Activated CD8-positive, alpha-beta T cell treated with anti-CD3 and anti-CD28 coated beads, Interleukin-2, amount 10 ng/mL, durations not matched to agents 7 days and 5 days (primary cell): Measurements from ENCODE around the gene ZNF638. TPM values are rescaled to one million over a fixed set of nuclear protein-coding genes. Genes with fewer than 3 reads are reported as not detected.
A peak's percentile ranks its signal among the peaks of the same experiment; 100 is the strongest.

ENCODE experiments used
- ATAC-seq: fragments of 150-1000 bp; cut with Tn5 transposase; one replicate; pipeline ENCODE4 v1.10.0; 2021; ENCODE audit warnings: moderate library complexity
- CTCF ChIA-PET: fragments of 350-600 bp; sonication (Branson Sonifier 250); formaldehyde crosslinking; loops from one replicate; lab custom pipeline; 2021; ENCODE audit warnings: antibody characterized with exemption; lab: Charles Lee
- POLR2A ChIA-PET: fragments of 350-600 bp; sonication (Branson Sonifier 250); formaldehyde crosslinking; loops from one replicate; lab custom pipeline; 2021; ENCODE audit warnings: antibody characterized with exemption; lab: Charles Lee
- DNase-seq: peaks from one replicate; pipeline ENCODE4 v3.0.0-alpha.2; 2020
- H3K27ac Mint-ChIP-seq: one replicate; pipeline ENCODE4 v1.8.0; 2021; ENCODE audit warnings: mild to moderate bottlenecking, mixed read lengths
- H3K27me3 Mint-ChIP-seq: one replicate; pipeline ENCODE4 v1.8.0; 2021; ENCODE audit warnings: low read depth, mixed read lengths
- H3K36me3 Mint-ChIP-seq: one replicate; pipeline ENCODE4 v1.8.0; 2021; ENCODE audit warnings: low read depth, mixed read lengths
- H3K4me1 Mint-ChIP-seq: one replicate; pipeline ENCODE4 v1.8.0; 2021; ENCODE audit warnings: low read depth, mixed read lengths
- H3K4me3 Mint-ChIP-seq: one replicate; pipeline ENCODE4 v1.8.0; 2021; ENCODE audit warnings: mild to moderate bottlenecking, mixed read lengths
- H3K9me3 Mint-ChIP-seq: one replicate; pipeline ENCODE4 v1.8.0; 2022; ENCODE audit warnings: mixed read lengths; ENCODE audit not compliant: insufficient read depth
- total RNA-seq, 2 experiments: library from RNA; stranded (reverse); gene quantifications; one replicate each; pipeline ENCODE4 v1.2.3, GENCODE V29; 2021

ZNF638 gene, protein sequence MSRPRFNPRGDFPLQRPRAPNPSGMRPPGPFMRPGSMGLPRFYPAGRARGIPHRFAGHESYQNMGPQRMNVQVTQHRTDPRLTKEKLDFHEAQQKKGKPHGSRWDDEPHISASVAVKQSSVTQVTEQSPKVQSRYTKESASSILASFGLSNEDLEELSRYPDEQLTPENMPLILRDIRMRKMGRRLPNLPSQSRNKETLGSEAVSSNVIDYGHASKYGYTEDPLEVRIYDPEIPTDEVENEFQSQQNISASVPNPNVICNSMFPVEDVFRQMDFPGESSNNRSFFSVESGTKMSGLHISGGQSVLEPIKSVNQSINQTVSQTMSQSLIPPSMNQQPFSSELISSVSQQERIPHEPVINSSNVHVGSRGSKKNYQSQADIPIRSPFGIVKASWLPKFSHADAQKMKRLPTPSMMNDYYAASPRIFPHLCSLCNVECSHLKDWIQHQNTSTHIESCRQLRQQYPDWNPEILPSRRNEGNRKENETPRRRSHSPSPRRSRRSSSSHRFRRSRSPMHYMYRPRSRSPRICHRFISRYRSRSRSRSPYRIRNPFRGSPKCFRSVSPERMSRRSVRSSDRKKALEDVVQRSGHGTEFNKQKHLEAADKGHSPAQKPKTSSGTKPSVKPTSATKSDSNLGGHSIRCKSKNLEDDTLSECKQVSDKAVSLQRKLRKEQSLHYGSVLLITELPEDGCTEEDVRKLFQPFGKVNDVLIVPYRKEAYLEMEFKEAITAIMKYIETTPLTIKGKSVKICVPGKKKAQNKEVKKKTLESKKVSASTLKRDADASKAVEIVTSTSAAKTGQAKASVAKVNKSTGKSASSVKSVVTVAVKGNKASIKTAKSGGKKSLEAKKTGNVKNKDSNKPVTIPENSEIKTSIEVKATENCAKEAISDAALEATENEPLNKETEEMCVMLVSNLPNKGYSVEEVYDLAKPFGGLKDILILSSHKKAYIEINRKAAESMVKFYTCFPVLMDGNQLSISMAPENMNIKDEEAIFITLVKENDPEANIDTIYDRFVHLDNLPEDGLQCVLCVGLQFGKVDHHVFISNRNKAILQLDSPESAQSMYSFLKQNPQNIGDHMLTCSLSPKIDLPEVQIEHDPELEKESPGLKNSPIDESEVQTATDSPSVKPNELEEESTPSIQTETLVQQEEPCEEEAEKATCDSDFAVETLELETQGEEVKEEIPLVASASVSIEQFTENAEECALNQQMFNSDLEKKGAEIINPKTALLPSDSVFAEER (N-terminal part only)
- 10 to 100 TPM; 69.7 to 74.0 TPM for total RNA-seq

DNA sequence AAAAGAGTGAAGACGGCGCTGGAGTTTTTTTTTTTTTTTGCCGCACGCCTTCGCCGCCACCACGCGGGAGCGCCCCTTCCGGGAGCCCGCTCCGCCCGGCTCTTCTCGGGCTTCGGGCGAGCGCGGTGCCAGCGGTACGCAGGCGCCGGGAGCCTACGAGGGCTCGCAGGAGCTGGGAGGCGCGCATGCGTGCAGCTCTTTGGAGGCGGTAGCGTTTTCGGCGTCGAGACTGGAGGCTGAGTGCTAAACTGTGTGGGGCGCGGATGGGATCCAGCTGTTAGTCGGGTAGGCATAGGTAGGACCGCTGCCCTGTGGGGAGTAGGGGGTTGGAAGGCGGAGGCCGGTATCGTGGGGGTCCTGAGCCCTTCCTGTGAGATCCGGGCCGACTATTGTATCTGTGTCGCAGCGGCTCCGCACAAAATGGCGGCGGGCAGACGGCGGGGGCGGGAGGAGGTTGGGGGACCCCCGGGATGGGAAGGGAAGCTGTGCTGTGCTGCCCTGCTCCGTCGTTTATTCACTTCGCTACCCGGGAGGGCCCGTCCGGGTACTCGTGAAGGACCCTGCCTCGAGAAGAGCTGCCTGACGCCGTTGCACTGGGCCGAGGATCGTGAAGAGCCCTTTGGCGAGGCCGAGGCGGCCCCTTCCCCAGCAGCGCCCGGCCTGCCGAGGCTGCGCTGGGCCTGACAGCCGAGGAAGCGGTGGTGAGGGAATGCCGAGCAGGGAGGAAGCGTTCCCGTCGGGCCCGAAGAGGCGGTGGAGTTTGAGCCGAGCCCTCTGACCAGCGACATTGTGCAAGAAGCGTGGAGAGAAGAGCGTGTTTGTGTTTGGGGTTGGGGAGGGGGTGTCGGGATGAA is at the start of gene ZNF638:
Gene ZNF638 (plus strand): TSS at position 202 of the 854 bp plus-strand sequence. CDS start 17,173 bp downstream, outside the sequence.
- ChIA-PET POLR2A (interaction anchor here (0.6 to 2.0 kb wide), 11 partner anchors 9 to 1038 kb away, joined by 3 to 11 read pairs (median 3); partner anchors contain the start of genes MPHOSPH10, PAIP2B and SNRPG), CTCF (interaction anchor here (0.6 to 5.3 kb wide), 41 partner anchors 9 to 330 kb away, joined by 3 to 45 read pairs (median 4); partner anchors contain the start of genes NAGK and PAIP2B)
- ATAC-seq: peak; percentile 99
- Mint-ChIP-seq H3K27ac (peak within 1 kb of the TSS; percentile 100), H3K27me3 (peaks cover 5% of the 10 kb centered on the region), H3K4me1 (peaks cover 25% of the 10 kb centered on the region), H3K4me3 (peak within 1 kb of the TSS; percentile 96), H3K9me3 (no peaks in the 10 kb centered on the region), H3K36me3 (peaks cover 27% of the 10 kb centered on the region)
- DNase-seq: peak; percentile 93

DNA sequence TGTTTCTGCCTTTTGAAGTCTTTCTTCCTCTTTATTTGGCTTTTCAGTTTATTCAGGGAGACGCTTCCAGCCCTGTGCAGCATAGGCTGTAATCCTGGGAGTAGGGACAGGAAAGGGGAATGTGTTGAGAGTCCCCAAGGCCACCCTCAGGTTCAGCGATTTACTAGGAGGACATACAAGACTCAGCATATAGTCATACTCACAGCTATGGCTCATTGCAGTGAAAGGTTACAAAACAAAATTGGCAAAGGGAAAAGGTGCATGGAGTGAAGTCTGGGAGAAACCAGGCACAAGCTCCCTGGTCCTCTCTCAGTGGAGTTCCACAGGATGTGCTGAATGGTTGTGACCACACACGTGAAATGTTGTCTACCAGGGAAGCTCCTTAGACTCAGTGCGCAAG is 49.6 kb upstream of the ZNF638 start:
- Mint-ChIP-seq H3K9me3 (no peaks in the 10 kb centered on the region), H3K27me3 (peaks cover 48% of the 10 kb centered on the region), H3K4me1 (peaks cover 11% of the 10 kb centered on the region), H3K4me3 (no peak overlapping the region), H3K27ac (no peak overlapping the region), H3K36me3 (no peaks in the 10 kb centered on the region)
- ChIA-PET CTCF (interaction anchor here (1.2 kb wide), 1 partner anchor 18 kb away, joined by 10 read pairs; no protein-coding TSS in a partner anchor), POLR2A (no interaction called here)
- ATAC-seq (no peak), DNase-seq (no peak)

GRCh38 chr2:71282493-71282892 is 49.1 kb upstream of the ZNF638 start:
- DNase-seq: no peak
- ChIA-PET POLR2A (no interaction called here), CTCF (interaction anchor here (1.2 to 1.4 kb wide), 2 partner anchors 17 to 183 kb away, joined by 3 to 10 read pairs; no protein-coding TSS in a partner anchor)
- no peak overlapping the region for H3K27ac Mint-ChIP-seq
- no peaks in the 10 kb centered on the region for H3K36me3 Mint-ChIP-seq
- no peak overlapping the region for H3K4me3 Mint-ChIP-seq
- peaks cover 6% of the 10 kb centered on the region for H3K4me1 Mint-ChIP-seq
- no peak for ATAC-seq
- no peaks in the 10 kb centered on the region for H3K9me3 Mint-ChIP-seq
- peaks cover 47% of the 10 kb centered on the region for H3K27me3 Mint-ChIP-seq

GRCh38 chr2:71283131-71283530 is 48.5 kb upstream of the ZNF638 start:
- no peak overlapping the region for H3K4me3 Mint-ChIP-seq
- CTCF ChIA-PET: interaction anchor here (1.4 kb wide), 1 partner anchor 183 kb away, joined by 3 read pairs; no protein-coding TSS in a partner anchor
- no peak for ATAC-seq
- POLR2A ChIA-PET: interaction anchor here (0.6 kb wide), 1 partner anchor 336 kb away, joined by 3 read pairs; no protein-coding TSS in a partner anchor
- no peak overlapping the region for H3K27ac Mint-ChIP-seq
- H3K9me3 Mint-ChIP-seq: no peaks in the 10 kb centered on the region
- DNase-seq: no peak
- H3K36me3 Mint-ChIP-seq: no peaks in the 10 kb centered on the region
- H3K4me1 Mint-ChIP-seq: no peaks in the 10 kb centered on the region
- H3K27me3 Mint-ChIP-seq: peaks cover 41% of the 10 kb centered on the region

GRCh38 chr2:71285706-71286105 is 45.9 kb upstream of the ZNF638 start:
- Mint-ChIP-seq H3K27ac (no peak overlapping the region), H3K9me3 (no peaks in the 10 kb centered on the region), H3K27me3 (peaks cover 25% of the 10 kb centered on the region), H3K4me3 (no peak overlapping the region), H3K36me3 (no peaks in the 10 kb centered on the region), H3K4me1 (no peaks in the 10 kb centered on the region)
- ChIA-PET POLR2A (no interaction called here), CTCF (no interaction called here)
- DNase-seq (no peak), ATAC-seq (no peak)

DNA sequence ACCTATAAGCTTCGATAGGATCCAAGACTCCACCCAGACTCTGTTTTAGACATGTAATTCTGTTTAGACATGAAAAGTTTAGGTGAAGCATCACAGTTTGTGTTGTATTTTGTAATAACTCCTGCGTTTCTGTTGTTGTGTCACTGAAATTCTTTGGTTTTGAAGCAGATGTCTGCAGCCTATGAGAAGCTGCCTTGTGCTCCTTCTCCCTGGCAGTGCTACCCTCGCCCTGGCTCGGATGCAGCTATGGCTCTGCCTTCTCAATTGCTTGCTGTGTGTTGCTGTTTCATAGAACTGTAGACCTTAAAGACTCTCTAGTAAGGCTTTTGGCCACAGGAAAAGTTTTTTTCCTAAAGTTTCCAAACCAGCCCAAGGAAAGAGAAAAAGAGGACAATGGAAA is 40.2 kb upstream of the ZNF638 start:
- ATAC-seq (no peak), DNase-seq (no peak)
- Mint-ChIP-seq H3K27ac (no peak overlapping the region), H3K36me3 (no peaks in the 10 kb centered on the region), H3K27me3 (peaks cover 8% of the 10 kb centered on the region), H3K4me1 (no peaks in the 10 kb centered on the region), H3K4me3 (no peak overlapping the region), H3K9me3 (no peaks in the 10 kb centered on the region)
- ChIA-PET POLR2A (no interaction called here), CTCF (interaction anchor here (0.9 kb wide), 1 partner anchor 40 kb away, joined by 3 read pairs; the partner anchor contains the start of gene ZNF638)

DNA sequence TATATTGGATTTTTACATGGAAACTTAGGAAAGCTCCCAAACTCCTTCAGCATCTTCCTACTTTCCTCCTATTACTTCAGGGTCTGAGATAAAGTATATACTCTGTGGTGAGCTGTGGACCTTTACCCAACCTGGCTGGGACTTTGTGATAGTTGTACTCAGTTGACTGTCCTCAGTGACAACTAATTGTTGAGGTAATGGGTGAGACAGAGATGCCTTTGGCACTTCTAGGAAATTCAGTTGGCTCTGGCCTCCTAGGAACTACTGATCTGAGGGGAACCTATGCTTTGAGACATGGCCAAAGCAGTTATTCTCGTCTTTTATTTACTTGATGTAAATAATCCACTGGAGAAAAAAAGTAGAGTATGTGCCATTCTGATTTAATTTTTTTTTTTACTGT is 39.4 kb upstream of the ZNF638 start:
- Mint-ChIP-seq H3K27ac (no peak overlapping the region), H3K9me3 (no peaks in the 10 kb centered on the region), H3K4me1 (no peaks in the 10 kb centered on the region), H3K36me3 (no peaks in the 10 kb centered on the region), H3K4me3 (no peak overlapping the region), H3K27me3 (peaks cover 8% of the 10 kb centered on the region)
- no peak for DNase-seq
- CTCF ChIA-PET: interaction anchor here (0.9 kb wide), 1 partner anchor 40 kb away, joined by 3 read pairs; the partner anchor contains the start of gene ZNF638
- POLR2A ChIA-PET: no interaction called here
- no peak for ATAC-seq

GRCh38 chr2:71298914-71299313 is 32.7 kb upstream of the ZNF638 start:
- H3K9me3 Mint-ChIP-seq: no peaks in the 10 kb centered on the region
- no peak overlapping the region for H3K4me3 Mint-ChIP-seq
- no peak overlapping the region for H3K27ac Mint-ChIP-seq
- H3K4me1 Mint-ChIP-seq: no peaks in the 10 kb centered on the region
- H3K36me3 Mint-ChIP-seq: no peaks in the 10 kb centered on the region
- H3K27me3 Mint-ChIP-seq: peaks cover 7% of the 10 kb centered on the region
- ChIA-PET CTCF (interaction anchor here (0.8 to 4.7 kb wide), 19 partner anchors 9 to 232 kb away, joined by 3 to 104 read pairs (median 4); partner anchors contain the start of genes PAIP2B and ZNF638), POLR2A (no interaction called here)
- DNase-seq (no peak), ATAC-seq (no peak)

GRCh38 chr2:71299507-71299906 is 32.1 kb upstream of the ZNF638 start:
- POLR2A ChIA-PET: no interaction called here
- Mint-ChIP-seq H3K9me3 (no peaks in the 10 kb centered on the region), H3K4me3 (no peak overlapping the region), H3K27me3 (peaks cover 8% of the 10 kb centered on the region), H3K27ac (no peak overlapping the region), H3K36me3 (no peaks in the 10 kb centered on the region), H3K4me1 (no peaks in the 10 kb centered on the region)
- no peak for ATAC-seq
- DNase-seq: no peak
- CTCF ChIA-PET: interaction anchor here (0.6 to 4.7 kb wide), 30 partner anchors 8 to 1266 kb away, joined by 3 to 104 read pairs (median 4); partner anchors contain the start of genes PAIP2B and ZNF638

DNA sequence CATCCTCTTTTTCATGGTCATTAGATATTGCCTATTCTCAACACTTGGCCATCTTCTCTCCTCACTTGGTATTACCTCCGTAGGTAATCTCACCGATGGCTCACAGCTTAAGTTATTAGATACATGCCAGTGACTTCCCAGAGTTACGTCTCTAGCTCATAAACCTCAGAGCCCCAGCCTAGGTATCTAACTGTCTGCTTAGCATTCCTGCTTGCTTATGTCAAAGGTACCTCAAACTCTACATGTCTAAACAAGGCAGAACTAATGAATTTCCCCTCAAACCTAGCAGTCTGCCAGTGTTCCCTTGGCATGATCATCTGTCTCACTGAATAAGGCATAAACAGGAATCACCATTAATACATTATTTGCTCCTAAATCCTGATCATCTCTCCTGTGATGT is 27.7 kb upstream of the ZNF638 start:
- Mint-ChIP-seq H3K36me3 (no peaks in the 10 kb centered on the region), H3K4me3 (no peak overlapping the region), H3K27ac (no peak overlapping the region), H3K27me3 (peaks cover 7% of the 10 kb centered on the region), H3K9me3 (no peaks in the 10 kb centered on the region), H3K4me1 (no peaks in the 10 kb centered on the region)
- no peak for ATAC-seq
- ChIA-PET CTCF (interaction anchor here (1.1 kb wide), 1 partner anchor 206 kb away, joined by 3 read pairs; no protein-coding TSS in a partner anchor), POLR2A (no interaction called here)
- no peak for DNase-seq
